Measurements from ENCODE around the gene EIF4E2.

EIF4E2 gene

GRCh38 chr2:232513353-232513752, 37.1 kb upstream of the EIF4E2 start:
- H4K20me1 ChIP-seq (ENCODE audit: insufficient read depth, low read length), result no peaks in the 10 kb centered on the region
- H3K27ac ChIP-seq (ENCODE audit: low read length), result no peak overlapping the region
- no peak overlapping the region for H3K4me3 ChIP-seq (ENCODE audit: low read length)
- H3K79me2 ChIP-seq (ENCODE audit: low read length), result no peaks in the 10 kb centered on the region
- H3K9me2 ChIP-seq (replicated peaks; ENCODE audit: insufficient read depth, low read length), result no peaks in the 10 kb centered on the region
- H2AFZ ChIP-seq (ENCODE audit: low read length), result no peak overlapping the region
- H3K4me2 ChIP-seq (ENCODE audit: low read depth, low read length), result no peak overlapping the region
- DNase-seq, result no peak
- H3F3A ChIP-seq (ENCODE audit: insufficient read depth, low read length), result no peaks in the 10 kb centered on the region
- H3K27me3 ChIP-seq (replicated peaks; ENCODE audit: insufficient read depth, low read length), result peaks cover 3% of the 10 kb centered on the region; the same call in 1 of the 2 replicates
- H3K9me3 ChIP-seq (replicated peaks; ENCODE audit: insufficient read depth, low read length), result no peaks in the 10 kb centered on the region
- no peak overlapping the region for H3K9ac ChIP-seq (ENCODE audit: low read length)
- no peaks in the 10 kb centered on the region for H3K36me3 ChIP-seq (replicated peaks; ENCODE audit: insufficient read depth, low read length)
- TF ChIP-seq CTCF (IDR thresholded peaks at IDR 0.05; ENCODE audit: low read length), result no peak
- TF ChIP-seq EZH2 (optimal IDR thresholded peaks at IDR 0.05; ENCODE audit: low read depth, low read length), result no peak
- no peak for TF ChIP-seq EZH2phosphoT487 (IDR thresholded peaks at IDR 0.05; ENCODE audit: low read length)
- H3K4me1 ChIP-seq (ENCODE audit: low read length), result no peaks in the 10 kb centered on the region

- no peak overlapping the region for H2AFZ ChIP-seq (ENCODE audit: low read length)
- no peak overlapping the region for H3K4me2 ChIP-seq (ENCODE audit: low read depth, low read length)
- H3K27me3 ChIP-seq (replicated peaks; ENCODE audit: insufficient read depth, low read length), result peaks cover 19% of the 10 kb centered on the region
- no peaks in the 10 kb centered on the region for H4K20me1 ChIP-seq (ENCODE audit: insufficient read depth, low read length)
- no peak for DNase-seq
- no peaks in the 10 kb centered on the region for H3F3A ChIP-seq (ENCODE audit: insufficient read depth, low read length)
- H3K9ac ChIP-seq (ENCODE audit: low read length), result no peak overlapping the region
- H3K9me3 ChIP-seq (replicated peaks; ENCODE audit: insufficient read depth, low read length), result no peaks in the 10 kb centered on the region
- H3K27ac ChIP-seq (ENCODE audit: low read length), result no peak overlapping the region
- no peak for TF ChIP-seq EZH2 (optimal IDR thresholded peaks at IDR 0.05; ENCODE audit: low read depth, low read length)
- TF ChIP-seq CTCF (IDR thresholded peaks at IDR 0.05; ENCODE audit: low read length), result no peak
- TF ChIP-seq EZH2phosphoT487 (IDR thresholded peaks at IDR 0.05; ENCODE audit: low read length), result no peak
- H3K4me3 ChIP-seq (ENCODE audit: low read length), result no peak overlapping the region
- no peaks in the 10 kb centered on the region for H3K9me2 ChIP-seq (replicated peaks; ENCODE audit: insufficient read depth, low read length)
- H3K36me3 ChIP-seq (replicated peaks; ENCODE audit: insufficient read depth, low read length), result no peaks in the 10 kb centered on the region
- no peaks in the 10 kb centered on the region for H3K79me2 ChIP-seq (ENCODE audit: low read length)
- H3K4me1 ChIP-seq (ENCODE audit: low read length), result no peaks in the 10 kb centered on the region
These were observed 34.9 kb upstream of the EIF4E2 start for GRCh38 chr2:232515639-232516038.

GRCh38 chr2:232516551-232516950, 33.9 kb upstream of the EIF4E2 start:
- Histone ChIP-seq H3K9me2 (replicated peaks; ENCODE audit: insufficient read depth, low read length) (no peaks in the 10 kb centered on the region), H3K9ac (ENCODE audit: low read length) (no peak overlapping the region), H3K79me2 (ENCODE audit: low read length) (no peaks in the 10 kb centered on the region), H3F3A (ENCODE audit: insufficient read depth, low read length) (no peaks in the 10 kb centered on the region), H3K4me1 (ENCODE audit: low read length) (no peaks in the 10 kb centered on the region), H2AFZ (ENCODE audit: low read length) (no peak overlapping the region), H3K36me3 (replicated peaks; ENCODE audit: insufficient read depth, low read length) (no peaks in the 10 kb centered on the region), H3K27ac (ENCODE audit: low read length) (no peak overlapping the region), H4K20me1 (ENCODE audit: insufficient read depth, low read length) (no peaks in the 10 kb centered on the region), H3K9me3 (replicated peaks; ENCODE audit: insufficient read depth, low read length) (no peaks in the 10 kb centered on the region), H3K4me3 (ENCODE audit: low read length) (no peak overlapping the region), H3K4me2 (ENCODE audit: low read depth, low read length) (no peak overlapping the region), H3K27me3 (replicated peaks; ENCODE audit: insufficient read depth, low read length) (peaks cover 28% of the 10 kb centered on the region)
- no peak for DNase-seq
- TF ChIP-seq EZH2 (optimal IDR thresholded peaks at IDR 0.05; ENCODE audit: low read depth, low read length), result no peak
- TF ChIP-seq CTCF (IDR thresholded peaks at IDR 0.05; ENCODE audit: low read length), result no peak
- no peak for TF ChIP-seq EZH2phosphoT487 (IDR thresholded peaks at IDR 0.05; ENCODE audit: low read length)
